Measurements from ENCODE around the gene TMEM171.

DNA sequence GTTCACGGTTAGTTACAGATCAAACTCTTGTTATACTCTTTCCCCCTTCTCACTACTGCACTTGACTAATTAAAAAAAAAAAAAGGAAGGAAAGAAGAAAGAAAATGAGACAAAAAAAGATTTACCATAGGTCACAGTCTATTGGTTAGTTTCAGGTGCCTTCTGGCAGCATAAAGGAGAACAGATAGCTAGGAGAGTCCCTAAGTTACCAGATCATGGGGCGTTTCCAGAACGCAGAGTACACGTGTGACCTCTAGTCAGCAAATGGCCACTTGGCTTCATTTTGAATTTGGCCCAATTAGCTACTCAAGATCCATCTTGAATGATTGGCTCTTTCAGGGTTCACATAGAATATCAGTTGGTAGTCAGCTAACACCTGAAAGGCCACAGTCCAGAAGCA, 20.3 kb upstream of the TMEM171 start:
- TF ChIP-seq, protein P1, sequence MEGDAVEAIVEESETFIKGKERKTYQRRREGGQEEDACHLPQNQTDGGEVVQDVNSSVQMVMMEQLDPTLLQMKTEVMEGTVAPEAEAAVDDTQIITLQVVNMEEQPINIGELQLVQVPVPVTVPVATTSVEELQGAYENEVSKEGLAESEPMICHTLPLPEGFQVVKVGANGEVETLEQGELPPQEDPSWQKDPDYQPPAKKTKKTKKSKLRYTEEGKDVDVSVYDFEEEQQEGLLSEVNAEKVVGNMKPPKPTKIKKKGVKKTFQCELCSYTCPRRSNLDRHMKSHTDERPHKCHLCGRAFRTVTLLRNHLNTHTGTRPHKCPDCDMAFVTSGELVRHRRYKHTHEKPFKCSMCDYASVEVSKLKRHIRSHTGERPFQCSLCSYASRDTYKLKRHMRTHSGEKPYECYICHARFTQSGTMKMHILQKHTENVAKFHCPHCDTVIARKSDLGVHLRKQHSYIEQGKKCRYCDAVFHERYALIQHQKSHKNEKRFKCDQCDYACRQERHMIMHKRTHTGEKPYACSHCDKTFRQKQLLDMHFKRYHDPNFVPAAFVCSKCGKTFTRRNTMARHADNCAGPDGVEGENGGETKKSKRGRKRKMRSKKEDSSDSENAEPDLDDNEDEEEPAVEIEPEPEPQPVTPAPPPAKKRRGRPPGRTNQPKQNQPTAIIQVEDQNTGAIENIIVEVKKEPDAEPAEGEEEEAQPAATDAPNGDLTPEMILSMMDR (IDR thresholded peaks at IDR 0.05) = no peak
- TF ChIP-seq EP300 (IDR thresholded peaks at IDR 0.05) = no peak

Data from sigmoid colon (tissue), 4 donors.